Measurements from ENCODE around the gene MAN2B1.

Gene MAN2B1

GRCh38 chr19:12696366-12697335 is 30.1 kb upstream of the MAN2B1 start, which contains the start of gene FBXW9:
Gene FBXW9 (minus strand): TSS chr19:12696631. CDS start chr19:12696581, 50 bp downstream.
- in situ Hi-C loops (cut with HindIII; ENCODE audit: low pct_unique_long_range_greater_than_20kb, low sequenced_read_pairs), result no loop called here
- DNase-seq (ENCODE audit: low read depth in 1 of 2, low spot score in 1 of 2), result peak; percentile 82 to 92

GRCh38 chr19:12695997-12696365 is 29.4 kb upstream of the MAN2B1 start:
- in situ Hi-C loops (cut with HindIII; ENCODE audit: low pct_unique_long_range_greater_than_20kb, low sequenced_read_pairs), result no loop called here
- TF ChIP-seq JUND (IDR thresholded peaks at IDR 0.05; ENCODE audit: low read depth), result no peak
- DNase-seq (ENCODE audit: low read depth in 1 of 2, low spot score in 1 of 2), result no peak

More at GRCh38 chr19:12696366-12697335, 30.1 kb upstream of the MAN2B1 start, which contains the start of gene FBXW9:
- TF ChIP-seq JUND (IDR thresholded peaks at IDR 0.05; ENCODE audit: low read depth), result no peak

- in situ Hi-C loops (cut with HindIII; ENCODE audit: low pct_unique_long_range_greater_than_20kb, low sequenced_read_pairs), result no loop called here
- no peak for DNase-seq (ENCODE audit: low read depth in 1 of 2, low spot score in 1 of 2)
- no peak for TF ChIP-seq JUND (IDR thresholded peaks at IDR 0.05; ENCODE audit: low read depth)
Measured at GRCh38 chr19:12695514-12695913, 29.0 kb upstream of the MAN2B1 start.

GRCh38 chr19:12695096-12695495 is 28.6 kb upstream of the MAN2B1 start:
- in situ Hi-C loops (cut with HindIII; ENCODE audit: low pct_unique_long_range_greater_than_20kb, low sequenced_read_pairs), result no loop called here
- DNase-seq (ENCODE audit: low read depth in 1 of 2, low spot score in 1 of 2), result no peak
- no peak for TF ChIP-seq JUND (IDR thresholded peaks at IDR 0.05; ENCODE audit: low read depth)

- no peak for TF ChIP-seq JUND (IDR thresholded peaks at IDR 0.05; ENCODE audit: low read depth)
- in situ Hi-C loops (cut with HindIII; ENCODE audit: low pct_unique_long_range_greater_than_20kb, low sequenced_read_pairs), result no loop called here
- DNase-seq (ENCODE audit: low read depth in 1 of 2, low spot score in 1 of 2), result no peak
Measured at GRCh38 chr19:12694641-12695040, 28.1 kb upstream of the MAN2B1 start.

GRCh38 chr19:12692960-12693359 is 26.4 kb upstream of the MAN2B1 start:
- no peak for DNase-seq (ENCODE audit: low read depth in 1 of 2, low spot score in 1 of 2)
- in situ Hi-C loops (cut with HindIII; ENCODE audit: low pct_unique_long_range_greater_than_20kb, low sequenced_read_pairs), result no loop called here
- TF ChIP-seq JUND (IDR thresholded peaks at IDR 0.05; ENCODE audit: low read depth), result no peak

- no peak for TF ChIP-seq JUND (IDR thresholded peaks at IDR 0.05; ENCODE audit: low read depth)
- in situ Hi-C loops (cut with HindIII; ENCODE audit: low pct_unique_long_range_greater_than_20kb, low sequenced_read_pairs), result no loop called here
- no peak for DNase-seq (ENCODE audit: low read depth in 1 of 2, low spot score in 1 of 2)
Measured at GRCh38 chr19:12689581-12690216, 23.2 kb upstream of the MAN2B1 start.

- no peak for TF ChIP-seq JUND (IDR thresholded peaks at IDR 0.05; ENCODE audit: low read depth)
- in situ Hi-C loops (cut with HindIII; ENCODE audit: low pct_unique_long_range_greater_than_20kb, low sequenced_read_pairs), result no loop called here
- no peak for DNase-seq (ENCODE audit: low read depth in 1 of 2, low spot score in 1 of 2)
Measured at GRCh38 chr19:12689012-12689411, 22.5 kb upstream of the MAN2B1 start.

- in situ Hi-C loops (cut with HindIII; ENCODE audit: low pct_unique_long_range_greater_than_20kb, low sequenced_read_pairs), result no loop called here
- no peak for DNase-seq (ENCODE audit: low read depth in 1 of 2, low spot score in 1 of 2)
- no peak for TF ChIP-seq JUND (IDR thresholded peaks at IDR 0.05; ENCODE audit: low read depth)
Measured at GRCh38 chr19:12687496-12688196, 21.1 kb upstream of the MAN2B1 start, which contains the start of gene GNG14. Gene GNG14 (plus strand): TSS chr19:12687998. CDS start chr19:12688049, 51 bp downstream.

GRCh38 chr19:12685831-12686230 is 19.3 kb upstream of the MAN2B1 start:
- no peak for DNase-seq (ENCODE audit: low read depth in 1 of 2, low spot score in 1 of 2)
- in situ Hi-C loops (cut with HindIII; ENCODE audit: low pct_unique_long_range_greater_than_20kb, low sequenced_read_pairs), result no loop called here
- no peak for TF ChIP-seq JUND (IDR thresholded peaks at IDR 0.05; ENCODE audit: low read depth)

GRCh38 chr19:12681074-12681987 is 14.8 kb upstream of the MAN2B1 start, which contains the start of gene DHPS:
Gene DHPS (minus strand): TSS chr19:12681880. CDS start chr19:12681766, 114 bp downstream.
- in situ Hi-C loops (cut with HindIII; ENCODE audit: low pct_unique_long_range_greater_than_20kb, low sequenced_read_pairs), result no loop called here
- TF ChIP-seq JUND (IDR thresholded peaks at IDR 0.05; ENCODE audit: low read depth), result no peak
- DNase-seq (ENCODE audit: low read depth in 1 of 2, low spot score in 1 of 2), result peak; percentile 84 to 99
